ENCODE results near the gene BCAS1.
A peak's percentile ranks its signal among the peaks of the same experiment; 100 is the strongest.

The BCAS1 gene

GRCh38 chr20:53904261-53904660, 166.1 kb downstream of the BCAS1 start:
- no peak for DNase-seq (ENCODE audit: low read depth)

DNA sequence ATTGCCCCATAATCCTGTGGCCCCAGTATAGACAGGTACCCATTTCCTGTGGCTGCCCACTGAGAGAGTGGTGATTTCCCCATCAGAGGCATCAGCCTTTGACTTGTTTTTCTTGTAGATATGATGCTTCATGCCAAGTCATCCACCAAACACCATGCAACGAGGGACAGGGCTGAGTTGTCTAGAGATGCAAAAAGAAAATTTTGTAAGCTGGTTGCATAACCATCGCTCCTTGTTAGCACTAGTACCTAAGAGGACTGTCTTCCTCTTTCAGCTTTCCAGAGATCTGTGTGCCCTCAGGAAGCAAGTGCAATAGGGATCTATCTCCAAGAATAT, 166.8 kb downstream of the BCAS1 start:
- DNase-seq (ENCODE audit: low read depth), result no peak

GRCh38 chr20:53902968-53903651, 167.3 kb downstream of the BCAS1 start:
- no peak for DNase-seq (ENCODE audit: low read depth)

DNA sequence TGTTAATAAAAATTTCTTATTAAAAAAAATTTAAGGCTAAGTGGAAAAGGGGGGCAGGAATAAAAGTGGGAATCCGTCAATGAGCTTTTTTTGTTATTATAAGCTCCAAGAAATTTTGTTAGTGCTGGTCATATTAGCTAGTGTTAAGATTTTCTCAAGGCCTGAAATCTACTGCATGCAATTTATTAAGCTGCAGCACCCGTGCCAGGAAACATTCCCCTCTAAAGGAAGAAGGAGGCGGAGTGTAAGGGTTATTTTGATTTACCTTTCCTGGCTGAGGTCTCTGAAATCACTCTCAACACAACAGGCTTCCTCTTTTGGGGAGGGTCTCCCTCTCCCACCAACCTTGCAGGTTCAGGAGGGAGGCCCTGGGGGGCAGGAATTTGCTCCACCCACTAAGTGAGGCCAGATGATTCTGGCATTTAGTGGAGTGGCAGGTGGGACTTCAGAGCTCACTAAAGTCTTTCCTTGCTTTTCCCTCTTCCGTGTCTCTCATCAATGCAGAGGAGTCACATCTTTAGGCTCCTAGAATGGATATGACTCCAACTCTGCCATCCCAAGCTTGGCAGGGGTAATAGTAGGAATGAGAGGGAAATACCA, 168.8 kb downstream of the BCAS1 start:
- no peak for DNase-seq (ENCODE audit: low read depth)

GRCh38 chr20:53901064-53901463, 169.3 kb downstream of the BCAS1 start:
- no peak for DNase-seq (ENCODE audit: low read depth)

- no peak for DNase-seq (ENCODE audit: low read depth)
Measured at GRCh38 chr20:53900380-53900999, 169.9 kb downstream of the BCAS1 start.

GRCh38 chr20:53899351-53900167, 170.8 kb downstream of the BCAS1 start:
- DNase-seq (ENCODE audit: low read depth), result peak; percentile 80

DNA sequence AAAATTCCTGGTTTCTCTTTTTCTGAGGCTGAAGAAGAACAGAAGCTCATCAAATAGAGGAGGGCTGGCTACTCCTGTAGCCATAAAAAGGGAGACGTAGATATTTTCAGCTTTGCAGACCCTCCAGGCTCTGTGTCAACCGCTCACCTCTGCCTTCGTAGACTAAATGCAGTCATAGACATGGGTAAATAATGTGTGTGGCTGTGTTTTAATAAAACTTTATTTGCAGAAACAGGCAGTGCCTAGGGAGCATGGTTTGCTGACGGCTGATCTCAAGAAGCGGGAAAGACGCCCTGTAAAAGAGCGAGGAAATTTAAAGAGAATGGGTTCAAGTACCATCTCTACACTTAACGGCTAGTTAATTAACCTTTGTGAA, 171.8 kb downstream of the BCAS1 start:
- DNase-seq (ENCODE audit: low read depth), result no peak

GRCh38 chr20:53897884-53898555, 172.4 kb downstream of the BCAS1 start:
- DNase-seq (ENCODE audit: low read depth), result no peak

- DNase-seq (ENCODE audit: low read depth), result no peak
Measured at GRCh38 chr20:53896647-53897046, 173.7 kb downstream of the BCAS1 start.

DNA sequence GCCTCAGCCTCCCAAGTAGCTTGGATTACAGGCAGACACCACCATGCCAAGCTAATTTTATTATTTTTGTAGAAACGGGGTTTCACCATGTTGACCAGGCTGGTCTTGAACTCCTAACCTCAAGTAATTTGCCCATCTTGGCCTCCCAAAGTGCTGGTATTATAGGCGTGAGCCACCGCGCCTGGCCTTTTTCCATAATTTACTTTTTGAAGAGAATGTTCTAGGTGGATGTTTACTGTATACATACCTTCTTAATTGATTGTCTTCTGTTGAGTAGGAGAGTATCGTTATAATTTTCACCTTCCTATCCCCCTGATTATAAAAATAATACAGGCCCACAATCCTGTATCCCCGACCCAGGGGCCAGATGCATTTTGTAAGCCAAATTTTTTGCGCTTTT, 174.4 kb downstream of the BCAS1 start:
- DNase-seq (ENCODE audit: low read depth), result no peak

DNA sequence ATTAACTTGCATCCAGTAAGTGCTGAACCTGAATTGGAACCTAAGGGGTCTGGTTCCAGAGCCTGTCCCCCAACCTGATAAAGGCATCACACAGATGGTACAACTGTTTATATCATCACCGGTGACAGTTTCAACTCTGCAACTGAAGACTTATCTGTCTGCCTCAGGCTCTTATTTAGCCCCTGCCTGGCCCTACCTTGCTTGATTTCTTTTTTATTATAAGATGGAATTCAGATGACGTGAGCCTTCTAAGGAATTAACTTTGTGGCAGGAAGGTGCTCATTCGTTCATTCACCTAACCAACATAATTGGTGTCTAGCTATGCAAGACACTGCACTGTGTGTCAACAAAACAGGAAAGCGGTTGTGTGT, 175.0 kb downstream of the BCAS1 start:
- DNase-seq (ENCODE audit: low read depth), result no peak

- DNase-seq (ENCODE audit: low read depth), result no peak
Measured at GRCh38 chr20:53894707-53895384, 175.5 kb downstream of the BCAS1 start.
